GM12864 (cell line): Measurements from ENCODE around the gene DRC1.

Source experiments
- DNase-seq: peaks from one replicate; pipeline ENCODE4 v3.0.0-alpha.2; 2011; ENCODE audit warnings: low read depth
- H3K4me3 ChIP-seq: 2 replicates; pipeline ENCODE4 v1.5.1; 2011; ENCODE audit warnings: mild to moderate bottlenecking, low read depth, low read length, control low read depth
- TF ChIP-seq, protein P1 (sequence below): IDR thresholded peaks from 2 replicates; pipeline ENCODE4 v1.5.1; 2011; ENCODE audit warnings: low read depth, mild to moderate bottlenecking, moderate library complexity, low read length, control low read depth, inconsistent platforms; ENCODE audit errors: missing control alignments

The DRC1 gene

DNA sequence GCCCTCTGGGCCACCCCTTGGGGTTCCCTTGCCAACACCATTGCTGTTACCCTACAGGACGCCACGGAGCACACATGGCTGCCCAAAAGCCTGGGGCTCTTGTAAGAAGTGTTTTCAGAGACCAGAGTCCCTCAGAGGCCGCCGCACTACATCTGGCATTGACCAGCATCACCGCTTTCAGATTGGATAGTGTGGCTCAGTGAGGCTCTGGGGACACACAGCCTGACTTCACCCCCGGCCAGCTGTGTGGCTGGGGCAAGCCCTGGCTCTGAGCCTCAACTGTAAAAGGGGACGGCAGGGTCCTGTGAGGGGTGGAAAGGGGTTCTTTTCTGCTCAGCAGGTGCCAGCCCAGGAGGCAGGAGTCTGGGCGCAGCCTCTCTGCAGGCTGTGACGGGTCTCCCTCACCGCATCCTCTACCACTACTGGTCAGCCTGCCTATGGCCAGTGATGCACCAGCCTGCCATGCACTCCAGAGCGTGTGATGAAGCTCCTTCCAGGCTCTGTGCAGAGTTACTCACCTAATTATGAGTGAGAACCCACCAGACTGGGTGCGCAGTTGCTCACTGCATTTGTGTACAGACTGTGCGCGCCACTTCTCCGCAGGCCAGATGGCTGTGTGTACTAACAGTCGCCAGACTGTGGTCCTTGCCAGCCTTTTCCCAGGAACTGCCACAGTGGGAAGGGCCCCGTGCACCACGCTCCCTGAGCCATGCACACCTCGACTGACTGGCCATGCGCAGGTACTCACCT, 86.9 kb downstream of the DRC1 start:
- no peak overlapping the region for H3K4me3 ChIP-seq
- TF ChIP-seq, protein P1, sequence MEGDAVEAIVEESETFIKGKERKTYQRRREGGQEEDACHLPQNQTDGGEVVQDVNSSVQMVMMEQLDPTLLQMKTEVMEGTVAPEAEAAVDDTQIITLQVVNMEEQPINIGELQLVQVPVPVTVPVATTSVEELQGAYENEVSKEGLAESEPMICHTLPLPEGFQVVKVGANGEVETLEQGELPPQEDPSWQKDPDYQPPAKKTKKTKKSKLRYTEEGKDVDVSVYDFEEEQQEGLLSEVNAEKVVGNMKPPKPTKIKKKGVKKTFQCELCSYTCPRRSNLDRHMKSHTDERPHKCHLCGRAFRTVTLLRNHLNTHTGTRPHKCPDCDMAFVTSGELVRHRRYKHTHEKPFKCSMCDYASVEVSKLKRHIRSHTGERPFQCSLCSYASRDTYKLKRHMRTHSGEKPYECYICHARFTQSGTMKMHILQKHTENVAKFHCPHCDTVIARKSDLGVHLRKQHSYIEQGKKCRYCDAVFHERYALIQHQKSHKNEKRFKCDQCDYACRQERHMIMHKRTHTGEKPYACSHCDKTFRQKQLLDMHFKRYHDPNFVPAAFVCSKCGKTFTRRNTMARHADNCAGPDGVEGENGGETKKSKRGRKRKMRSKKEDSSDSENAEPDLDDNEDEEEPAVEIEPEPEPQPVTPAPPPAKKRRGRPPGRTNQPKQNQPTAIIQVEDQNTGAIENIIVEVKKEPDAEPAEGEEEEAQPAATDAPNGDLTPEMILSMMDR, result no peak
- DNase-seq, result no peak

DNA sequence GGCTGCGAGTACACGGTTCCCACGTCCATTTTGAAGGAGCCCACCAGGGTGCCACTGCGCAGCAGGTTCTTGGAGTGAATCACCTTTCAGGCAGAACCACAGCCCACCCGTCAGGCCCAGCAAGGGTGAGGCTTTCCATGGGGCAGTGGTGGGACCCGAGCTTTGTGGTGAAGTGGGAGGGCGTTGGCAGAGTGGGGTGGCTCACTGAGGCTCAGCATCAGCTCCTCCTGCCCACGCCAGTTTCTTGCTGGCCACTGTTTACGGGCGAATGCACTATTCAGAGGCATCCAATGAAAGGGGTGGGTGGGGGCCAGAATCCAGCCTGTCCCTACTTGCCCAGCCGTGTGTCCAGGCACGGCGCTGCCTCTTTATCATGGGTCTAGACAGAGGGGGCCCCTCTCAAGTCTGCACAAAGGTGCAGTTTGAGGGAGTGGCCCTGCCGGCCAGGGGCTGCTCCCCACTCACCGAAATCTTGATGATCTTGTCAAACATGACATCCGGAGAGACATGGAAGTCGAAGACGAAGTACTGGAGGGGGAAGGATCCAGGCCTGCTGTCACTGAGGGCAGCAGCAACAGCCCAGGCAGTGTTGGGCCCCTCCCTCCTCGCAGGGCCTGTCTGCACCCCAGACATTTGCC, 87.6 kb downstream of the DRC1 start:
- TF ChIP-seq, protein P1, result no peak
- H3K4me3 ChIP-seq, result no peak overlapping the region
- no peak for DNase-seq

DNA sequence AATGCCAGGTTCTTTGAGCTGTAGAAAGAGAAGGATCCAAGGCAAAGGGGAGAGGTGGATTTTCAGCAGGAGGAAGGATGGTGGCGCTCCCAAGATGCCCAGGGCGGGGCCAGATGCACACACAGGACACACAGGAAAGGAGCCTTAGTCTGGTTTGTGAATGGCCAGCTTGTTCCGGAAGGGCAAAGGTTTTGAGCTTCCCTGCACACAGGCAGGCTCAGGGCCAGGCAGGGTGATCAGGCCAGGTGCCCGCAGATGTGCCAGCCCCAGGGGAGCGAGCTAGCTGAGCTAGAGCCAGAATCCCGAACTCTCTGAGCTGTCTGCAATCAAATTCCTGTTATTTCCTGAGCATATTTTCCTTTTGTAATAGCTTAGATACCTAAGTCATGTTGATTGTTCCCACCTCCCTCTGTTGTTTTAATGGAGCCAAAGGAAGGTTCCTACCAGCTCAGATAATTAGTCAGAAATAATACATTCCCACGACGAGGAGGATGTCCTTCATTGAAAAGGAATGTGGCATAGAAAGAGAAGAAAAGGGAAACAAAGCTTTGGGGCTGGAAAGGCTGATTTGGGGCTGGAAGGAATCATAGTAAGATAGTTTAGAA, 89.9 kb downstream of the DRC1 start:
- TF ChIP-seq, protein P1, result no peak
- DNase-seq, result no peak
- H3K4me3 ChIP-seq, result no peak overlapping the region

DNA sequence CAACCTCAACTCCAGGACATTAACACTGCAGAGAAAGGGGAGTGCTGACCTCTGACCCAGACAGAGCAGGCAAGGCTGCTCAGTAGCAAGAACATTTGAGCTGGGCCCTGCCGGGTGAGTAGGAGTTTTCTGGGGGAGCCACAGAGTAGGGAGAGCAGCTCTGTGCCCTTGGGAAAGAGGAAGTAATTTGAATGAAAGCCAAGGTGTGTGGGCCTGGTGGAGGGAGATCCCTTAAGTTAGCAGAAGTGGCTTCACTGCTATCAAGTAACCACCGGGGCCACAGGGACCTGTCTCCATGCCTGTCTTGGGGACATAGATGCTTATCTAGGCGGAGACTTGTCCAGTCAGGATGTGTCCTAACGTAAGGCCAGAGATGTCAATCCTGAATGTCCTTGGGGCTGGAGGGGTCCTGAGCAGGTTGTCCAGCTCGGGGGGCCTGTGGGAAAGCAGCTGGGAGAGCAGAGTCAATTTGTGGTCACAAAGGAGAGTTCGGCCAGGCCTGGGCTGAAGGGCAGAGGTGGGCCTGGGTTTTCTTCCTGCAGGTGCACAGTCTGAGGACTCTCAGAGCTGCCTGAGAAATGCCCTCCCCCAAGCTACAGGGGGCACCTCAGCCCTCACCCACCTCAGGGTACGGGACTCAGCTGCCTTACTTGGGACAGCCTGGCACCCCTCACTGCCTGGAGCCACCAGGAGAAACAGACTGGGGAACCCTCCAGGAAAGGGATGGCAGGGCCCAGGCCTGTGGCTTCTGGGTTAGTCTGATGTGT, 91.2 kb downstream of the DRC1 start:
- TF ChIP-seq, protein P1, result no peak
- H3K4me3 ChIP-seq, result no peak overlapping the region
- DNase-seq, result no peak

DNA sequence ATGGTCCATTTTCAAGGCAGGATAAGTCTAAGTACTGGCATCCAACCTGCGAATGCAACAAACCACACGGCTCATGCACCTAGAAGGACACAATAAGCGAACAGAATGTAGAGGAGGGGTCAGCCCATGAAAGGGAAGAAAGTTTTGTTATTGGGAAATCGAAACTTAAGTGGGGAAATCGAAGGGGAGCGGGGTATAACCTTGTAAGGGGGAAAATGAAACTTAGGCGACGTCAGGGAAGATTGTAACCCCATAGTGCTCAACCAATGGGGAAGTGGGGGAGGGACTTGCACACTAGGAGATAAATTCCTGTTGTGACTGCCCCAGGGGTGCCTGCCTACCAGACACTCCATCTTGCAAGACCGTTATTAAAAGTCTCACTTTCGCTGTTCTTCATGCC, 91.8 kb downstream of the DRC1 start:
- no peak for DNase-seq
- H3K4me3 ChIP-seq, result no peak overlapping the region
- TF ChIP-seq, protein P1, result no peak

DNA sequence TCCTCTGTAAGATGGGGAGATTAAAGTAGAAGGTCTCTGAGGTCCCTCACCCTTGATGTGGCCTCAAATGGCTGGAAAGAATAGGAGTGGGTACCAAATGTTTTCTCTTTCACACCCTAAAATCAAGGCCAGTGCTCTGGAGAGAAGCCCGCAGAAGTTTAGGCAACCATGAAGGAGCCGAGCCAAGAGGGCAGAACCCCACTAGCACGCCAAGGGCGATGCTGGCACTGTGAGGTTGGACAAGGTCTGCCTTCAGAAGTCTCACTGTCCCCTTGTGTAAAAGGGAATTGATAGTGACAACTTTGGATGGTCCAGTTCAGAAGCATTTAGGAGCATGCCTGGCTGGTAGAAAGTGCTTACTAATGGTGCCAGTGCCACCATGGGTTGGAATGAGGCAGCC, 92.5 kb downstream of the DRC1 start:
- TF ChIP-seq, protein P1, result no peak
- no peak for DNase-seq
- H3K4me3 ChIP-seq, result no peak overlapping the region
